OCI-LY1 (cell line): ENCODE data around the gene RER1.

Experiments used
- EZH2 ChIP-seq: fragments of 200-600 bp; sonication (generic), shearing (Covaris generic); IDR thresholded peaks from 2 replicates; pipeline ENCODE4 v1.8.0; 2017; ENCODE audit warnings: borderline replicate concordance, mixed run types, mild to moderate bottlenecking, antibody characterized with exemption, low read length, moderate library complexity, mixed read lengths
- TF ChIP-seq, protein P1 (sequence below): fragments of 200-600 bp; sonication (generic), shearing (Covaris generic); IDR thresholded peaks from 2 replicates; pipeline ENCODE4 v1.5.1; 2017; ENCODE audit warnings: mild to moderate bottlenecking, antibody characterized with exemption, low read length, moderate library complexity, mixed read lengths

GRCh38 chr1:2377751-2378440, 13.7 kb upstream of the RER1 start:
- TF ChIP-seq, protein P1, sequence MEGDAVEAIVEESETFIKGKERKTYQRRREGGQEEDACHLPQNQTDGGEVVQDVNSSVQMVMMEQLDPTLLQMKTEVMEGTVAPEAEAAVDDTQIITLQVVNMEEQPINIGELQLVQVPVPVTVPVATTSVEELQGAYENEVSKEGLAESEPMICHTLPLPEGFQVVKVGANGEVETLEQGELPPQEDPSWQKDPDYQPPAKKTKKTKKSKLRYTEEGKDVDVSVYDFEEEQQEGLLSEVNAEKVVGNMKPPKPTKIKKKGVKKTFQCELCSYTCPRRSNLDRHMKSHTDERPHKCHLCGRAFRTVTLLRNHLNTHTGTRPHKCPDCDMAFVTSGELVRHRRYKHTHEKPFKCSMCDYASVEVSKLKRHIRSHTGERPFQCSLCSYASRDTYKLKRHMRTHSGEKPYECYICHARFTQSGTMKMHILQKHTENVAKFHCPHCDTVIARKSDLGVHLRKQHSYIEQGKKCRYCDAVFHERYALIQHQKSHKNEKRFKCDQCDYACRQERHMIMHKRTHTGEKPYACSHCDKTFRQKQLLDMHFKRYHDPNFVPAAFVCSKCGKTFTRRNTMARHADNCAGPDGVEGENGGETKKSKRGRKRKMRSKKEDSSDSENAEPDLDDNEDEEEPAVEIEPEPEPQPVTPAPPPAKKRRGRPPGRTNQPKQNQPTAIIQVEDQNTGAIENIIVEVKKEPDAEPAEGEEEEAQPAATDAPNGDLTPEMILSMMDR: no peak
- no peak for TF ChIP-seq EZH2
